VCaP (cell line): ENCODE measurements around the gene SKAP2.

Source experiments
- H3K27ac ChIP-seq: fragments of 450-650 bp; 2 replicates; pipeline ENCODE4 v1.5.1; 2017
- TF ChIP-seq, protein P1 (sequence below): fragments of 450-650 bp; conservative IDR thresholded peaks from 2 replicates; pipeline ENCODE4 v1.5.1; 2017; ENCODE audit warnings: mild to moderate bottlenecking, moderate library complexity

Gene SKAP2

DNA sequence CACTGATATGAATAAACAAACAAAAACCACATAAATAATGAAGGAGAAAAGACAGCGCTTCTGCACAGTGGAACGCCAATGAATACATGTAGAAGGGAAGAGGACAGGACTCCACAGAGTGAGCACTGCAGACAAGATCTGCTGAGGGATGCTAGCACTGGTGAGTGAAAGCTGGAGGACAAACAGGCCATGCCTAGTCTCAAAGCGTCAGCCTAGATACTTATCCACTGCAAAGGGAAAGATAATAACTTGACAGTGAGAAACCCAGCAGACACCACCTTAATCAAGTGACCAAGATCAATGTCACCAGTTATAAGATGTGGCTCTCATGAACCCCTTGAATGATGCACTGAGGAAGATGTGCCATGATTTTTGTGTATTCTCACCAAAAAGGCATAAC is 227.6 kb downstream of the SKAP2 start:
- TF ChIP-seq, protein P1, sequence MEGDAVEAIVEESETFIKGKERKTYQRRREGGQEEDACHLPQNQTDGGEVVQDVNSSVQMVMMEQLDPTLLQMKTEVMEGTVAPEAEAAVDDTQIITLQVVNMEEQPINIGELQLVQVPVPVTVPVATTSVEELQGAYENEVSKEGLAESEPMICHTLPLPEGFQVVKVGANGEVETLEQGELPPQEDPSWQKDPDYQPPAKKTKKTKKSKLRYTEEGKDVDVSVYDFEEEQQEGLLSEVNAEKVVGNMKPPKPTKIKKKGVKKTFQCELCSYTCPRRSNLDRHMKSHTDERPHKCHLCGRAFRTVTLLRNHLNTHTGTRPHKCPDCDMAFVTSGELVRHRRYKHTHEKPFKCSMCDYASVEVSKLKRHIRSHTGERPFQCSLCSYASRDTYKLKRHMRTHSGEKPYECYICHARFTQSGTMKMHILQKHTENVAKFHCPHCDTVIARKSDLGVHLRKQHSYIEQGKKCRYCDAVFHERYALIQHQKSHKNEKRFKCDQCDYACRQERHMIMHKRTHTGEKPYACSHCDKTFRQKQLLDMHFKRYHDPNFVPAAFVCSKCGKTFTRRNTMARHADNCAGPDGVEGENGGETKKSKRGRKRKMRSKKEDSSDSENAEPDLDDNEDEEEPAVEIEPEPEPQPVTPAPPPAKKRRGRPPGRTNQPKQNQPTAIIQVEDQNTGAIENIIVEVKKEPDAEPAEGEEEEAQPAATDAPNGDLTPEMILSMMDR, result no peak
- no peak overlapping the region for H3K27ac ChIP-seq

- TF ChIP-seq, protein P1, result no peak
- no peak overlapping the region for H3K27ac ChIP-seq
Observed at GRCh38 chr7:26633557-26633956, 230.8 kb downstream of the SKAP2 start.

DNA sequence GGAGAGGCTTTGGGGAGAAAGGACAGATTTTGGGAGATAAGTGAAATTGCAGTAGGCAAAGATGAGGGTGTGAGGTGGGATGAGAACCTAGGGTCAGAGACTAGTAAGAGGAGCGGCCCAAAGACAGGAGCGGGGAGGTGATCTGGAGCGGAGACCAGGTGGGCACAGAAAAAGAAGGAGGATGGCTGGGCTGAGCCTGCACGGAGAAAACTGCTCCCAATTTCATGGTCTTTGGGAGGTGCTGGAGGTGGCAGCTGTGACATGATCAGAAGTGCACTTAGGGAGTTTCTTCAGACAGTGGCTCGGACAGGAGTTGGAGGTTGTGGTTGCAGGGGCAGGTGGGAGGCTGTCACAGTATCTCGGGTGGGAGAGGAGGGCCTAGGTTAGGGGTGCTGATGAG is 232.8 kb downstream of the SKAP2 start:
- H3K27ac ChIP-seq, result no peak overlapping the region
- TF ChIP-seq, protein P1, result no peak

- TF ChIP-seq, protein P1, result no peak
- H3K27ac ChIP-seq, result no peak overlapping the region
Observed at GRCh38 chr7:26630941-26631580, 233.3 kb downstream of the SKAP2 start.

DNA sequence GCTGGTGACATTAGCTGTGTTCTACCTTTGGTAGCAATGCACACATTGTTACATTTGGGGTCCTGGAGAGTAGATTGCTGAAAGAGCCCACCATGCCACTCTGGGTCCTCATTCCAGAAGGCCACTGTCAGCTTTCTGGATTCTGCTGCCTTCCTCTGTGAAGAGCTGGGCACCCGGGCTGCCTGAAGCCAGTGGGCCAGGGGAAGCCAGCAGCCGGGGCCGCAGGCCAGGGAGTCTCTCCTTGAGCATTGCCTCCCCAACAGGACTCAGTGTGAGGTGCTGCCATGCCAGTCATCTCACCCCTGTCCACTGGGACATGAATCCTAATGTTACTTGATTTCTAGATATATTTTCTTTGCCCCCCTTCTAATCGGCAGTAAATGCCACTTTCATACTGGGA is 234.0 kb downstream of the SKAP2 start:
- TF ChIP-seq, protein P1, result no peak
- H3K27ac ChIP-seq, result no peak overlapping the region

DNA sequence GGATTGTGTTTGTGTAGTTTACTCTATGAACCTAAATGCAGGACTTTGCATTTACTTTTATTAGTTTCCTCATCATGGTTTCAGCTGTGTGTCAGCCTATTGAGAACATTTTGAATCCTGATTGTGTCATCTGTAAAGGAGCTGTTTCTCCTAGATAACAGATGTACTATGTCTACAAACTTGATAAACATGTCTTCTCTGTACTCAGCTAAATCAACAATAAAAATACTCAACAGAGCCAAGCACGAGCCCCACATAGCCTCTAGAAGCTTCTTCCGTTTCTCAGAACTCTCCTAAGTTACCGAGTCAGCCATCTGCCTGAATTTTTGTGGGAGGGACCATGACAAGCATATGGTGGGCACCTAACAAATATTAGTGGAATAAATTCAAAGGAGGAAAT is 234.7 kb downstream of the SKAP2 start:
- TF ChIP-seq, protein P1, result no peak

DNA sequence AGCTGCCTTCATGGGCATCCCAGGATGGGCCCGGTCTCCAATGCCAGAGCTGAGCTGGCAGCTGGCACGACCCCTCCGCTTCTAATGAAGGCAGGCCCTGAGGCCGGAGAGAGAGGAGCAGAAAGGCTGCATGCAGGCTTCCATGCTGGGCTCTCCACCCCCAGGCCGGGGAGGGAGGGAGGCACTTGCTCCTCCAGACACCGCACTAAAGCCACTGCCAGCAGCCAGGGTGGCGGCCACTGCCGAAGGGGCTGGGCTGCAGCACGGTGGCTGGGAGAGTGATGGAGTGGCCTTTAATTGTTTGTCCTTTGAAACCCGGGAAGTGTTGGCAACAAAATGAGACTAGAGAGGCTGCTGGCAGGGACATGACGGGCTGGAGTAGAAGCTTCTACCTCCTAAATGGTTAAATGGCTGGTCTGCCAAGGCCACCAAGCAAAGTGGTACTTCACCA is 236.5 kb downstream of the SKAP2 start:
- TF ChIP-seq, protein P1, result no peak
- H3K27ac ChIP-seq, result no peak overlapping the region

More for the DNA sequence above, 234.7 kb downstream of the SKAP2 start:
- no peak overlapping the region for H3K27ac ChIP-seq
